ENCODE results near the gene PIK3AP1.
A peak's percentile ranks its signal among the peaks of the same experiment; 100 is the strongest.
"Not testable (repeated sequence)": the region's sequence is repeated elsewhere in the genome, so short reads cannot be mapped to it uniquely, and the experiment has no call there.

PIK3AP1 gene

GRCh38 chr10:96600337-96600736 lies 120.0 kb downstream of the PIK3AP1 start:
- DNase-seq = no peak

GRCh38 chr10:96598846-96599245 lies 121.5 kb downstream of the PIK3AP1 start:
- no peak for DNase-seq

- DNase-seq = no peak
These were observed 123.6 kb downstream of the PIK3AP1 start for GRCh38 chr10:96596422-96597407.

- no peak for DNase-seq
These were observed 124.6 kb downstream of the PIK3AP1 start for GRCh38 chr10:96595741-96596140.

GRCh38 chr10:96591946-96592345 lies 128.4 kb downstream of the PIK3AP1 start:
- peak; percentile 75 to 76 for DNase-seq

GRCh38 chr10:96588616-96589419 lies 131.5 kb downstream of the PIK3AP1 start:
- DNase-seq = no peak

GRCh38 chr10:96588060-96588554 lies 132.2 kb downstream of the PIK3AP1 start:
- DNase-seq = no peak

- DNase-seq = peak; percentile 77 to 78
These were observed 132.9 kb downstream of the PIK3AP1 start for GRCh38 chr10:96587264-96588059.

GRCh38 chr10:96586419-96587263 lies 133.7 kb downstream of the PIK3AP1 start, which contains the start of gene TM9SF3:
TM9SF3 (minus strand) TSS chr10:96587012; CDS start chr10:96586835, 177 bp downstream.
- DNase-seq = peak; percentile 88 to 89

- peak; percentile 16 to 52 for DNase-seq
These were observed 134.4 kb downstream of the PIK3AP1 start for GRCh38 chr10:96585736-96586418.

- no peak for DNase-seq
These were observed 135.8 kb downstream of the PIK3AP1 start for GRCh38 chr10:96584474-96584873.

GRCh38 chr10:96584035-96584434 lies 136.3 kb downstream of the PIK3AP1 start:
- peak; percentile 16 to 42 for DNase-seq

- DNase-seq = no peak
These were observed 141.2 kb downstream of the PIK3AP1 start for GRCh38 chr10:96579133-96579532.

- DNase-seq = no peak
These were observed 141.7 kb downstream of the PIK3AP1 start for GRCh38 chr10:96578633-96579032.

- DNase-seq = no peak
These were observed 142.3 kb downstream of the PIK3AP1 start for GRCh38 chr10:96578022-96578421.

GRCh38 chr10:96577069-96577468 lies 143.2 kb downstream of the PIK3AP1 start:
- no peak for DNase-seq

GRCh38 chr10:96576277-96576980 lies 143.9 kb downstream of the PIK3AP1 start:
- DNase-seq = peak; percentile 18 to 41

- not testable (repeated sequence) for DNase-seq
These were observed 145.8 kb downstream of the PIK3AP1 start for GRCh38 chr10:96574564-96574963.

GRCh38 chr10:96573036-96573435 lies 147.3 kb downstream of the PIK3AP1 start:
- DNase-seq = no peak

All from Kasumi-1 (cell line).